Mammary epithelial cell (primary cell): Measurements from ENCODE around the gene OLFM1.

Experiments used
- EZH2 ChIP-seq: IDR thresholded peaks from 2 replicates; pipeline ENCODE4 v1.6.1; 2012; ENCODE audit warnings: low read length, inconsistent platforms, borderline replicate concordance
- TF ChIP-seq, protein P1 (sequence below), 2 donors: IDR thresholded peaks in 1 of 2; conservative IDR thresholded peaks in 1 of 2; 2 replicates each; pipeline ENCODE4 v1.5.1; 2011 to 2012; ENCODE audit warnings: inconsistent platforms in 2 of 2, low read length in 2 of 2, mild to moderate bottlenecking in 2 of 2, control low read depth in 1 of 2, low read depth in 1 of 2; ENCODE audit not compliant: insufficient read depth in 1 of 2; ENCODE audit errors: extremely low read depth in 1 of 2

DNA sequence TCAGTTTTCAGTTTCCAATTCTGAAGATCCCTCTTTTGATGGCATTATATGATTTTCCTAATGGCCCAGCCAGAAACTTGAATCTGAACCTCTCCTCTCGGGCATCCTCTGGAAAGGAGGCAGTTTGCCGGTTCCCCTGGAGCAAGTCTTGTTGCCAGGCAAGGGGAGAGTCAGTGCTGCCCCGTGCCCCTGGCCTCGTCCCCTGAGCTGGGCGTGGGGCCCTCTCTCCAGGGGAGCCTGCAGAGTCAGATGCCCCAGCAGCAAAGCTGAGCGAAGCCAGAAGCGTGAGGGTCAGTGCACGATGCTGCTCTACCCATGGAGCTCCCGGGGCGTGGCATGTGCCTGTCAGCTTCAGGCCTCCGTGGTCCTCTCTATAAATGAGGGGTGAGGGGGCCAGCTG is 14.0 kb downstream of the OLFM1 start:
- TF ChIP-seq, protein P1, sequence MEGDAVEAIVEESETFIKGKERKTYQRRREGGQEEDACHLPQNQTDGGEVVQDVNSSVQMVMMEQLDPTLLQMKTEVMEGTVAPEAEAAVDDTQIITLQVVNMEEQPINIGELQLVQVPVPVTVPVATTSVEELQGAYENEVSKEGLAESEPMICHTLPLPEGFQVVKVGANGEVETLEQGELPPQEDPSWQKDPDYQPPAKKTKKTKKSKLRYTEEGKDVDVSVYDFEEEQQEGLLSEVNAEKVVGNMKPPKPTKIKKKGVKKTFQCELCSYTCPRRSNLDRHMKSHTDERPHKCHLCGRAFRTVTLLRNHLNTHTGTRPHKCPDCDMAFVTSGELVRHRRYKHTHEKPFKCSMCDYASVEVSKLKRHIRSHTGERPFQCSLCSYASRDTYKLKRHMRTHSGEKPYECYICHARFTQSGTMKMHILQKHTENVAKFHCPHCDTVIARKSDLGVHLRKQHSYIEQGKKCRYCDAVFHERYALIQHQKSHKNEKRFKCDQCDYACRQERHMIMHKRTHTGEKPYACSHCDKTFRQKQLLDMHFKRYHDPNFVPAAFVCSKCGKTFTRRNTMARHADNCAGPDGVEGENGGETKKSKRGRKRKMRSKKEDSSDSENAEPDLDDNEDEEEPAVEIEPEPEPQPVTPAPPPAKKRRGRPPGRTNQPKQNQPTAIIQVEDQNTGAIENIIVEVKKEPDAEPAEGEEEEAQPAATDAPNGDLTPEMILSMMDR (conservative IDR thresholded peaks at IDR 0.05 in 1 of 2, IDR thresholded peaks at IDR 0.05 in 1 of 2; ENCODE audit: extremely low read depth in 1 of 2, insufficient read depth in 1 of 2, low read depth in 1 of 2, low read length in 2 of 2): no peak
- TF ChIP-seq EZH2: no peak
